IPS-NIHi7 (cell line): ENCODE data around the gene SPOCK1.

ENCODE experiments used
- DNase-seq: peaks from one replicate; pipeline ENCODE4 v3.0.0; 2012; ENCODE audit warnings: mixed read lengths; ENCODE audit errors: extremely low spot score

SPOCK1 gene

DNA sequence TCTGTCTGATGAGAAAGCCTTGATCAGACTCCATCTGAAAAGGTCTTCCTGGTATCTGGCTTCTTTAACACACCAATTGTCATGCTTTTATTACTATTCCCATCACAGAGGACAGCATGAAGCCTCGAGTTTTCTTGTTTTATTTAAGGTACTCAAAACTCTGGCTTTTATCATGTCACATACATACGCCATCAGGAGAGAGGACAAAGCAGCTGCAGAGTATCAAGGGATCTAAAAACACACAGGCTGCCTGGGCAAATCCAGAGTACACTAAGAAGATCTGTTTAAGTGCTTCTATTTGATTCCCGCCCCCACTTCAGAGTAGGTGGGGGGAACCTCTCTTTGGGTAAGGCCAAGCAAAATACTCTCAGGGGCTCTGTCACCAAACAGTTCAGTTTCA is 277.2 kb downstream of the SPOCK1 start:
- DNase-seq, result no peak

DNA sequence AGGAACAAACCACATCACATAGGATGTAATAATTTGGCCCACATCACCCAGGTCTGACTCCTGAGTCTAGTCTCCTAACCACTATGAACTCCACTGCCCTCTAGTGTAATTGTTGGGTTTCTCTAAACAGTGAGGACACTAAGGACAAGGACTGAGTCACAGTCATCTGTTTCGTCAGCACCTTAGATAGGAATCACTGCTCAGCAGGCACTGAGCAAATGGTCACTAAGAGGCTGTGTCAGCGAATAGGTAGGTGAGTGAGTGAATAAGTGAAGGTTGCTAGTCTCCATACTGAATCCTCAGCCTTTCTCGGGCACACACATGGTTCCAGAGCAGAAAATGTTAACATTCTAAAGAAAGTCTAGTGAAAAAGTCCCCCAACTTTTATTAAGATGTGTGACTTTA is 278.6 kb downstream of the SPOCK1 start:
- DNase-seq, result peak; percentile 79

DNA sequence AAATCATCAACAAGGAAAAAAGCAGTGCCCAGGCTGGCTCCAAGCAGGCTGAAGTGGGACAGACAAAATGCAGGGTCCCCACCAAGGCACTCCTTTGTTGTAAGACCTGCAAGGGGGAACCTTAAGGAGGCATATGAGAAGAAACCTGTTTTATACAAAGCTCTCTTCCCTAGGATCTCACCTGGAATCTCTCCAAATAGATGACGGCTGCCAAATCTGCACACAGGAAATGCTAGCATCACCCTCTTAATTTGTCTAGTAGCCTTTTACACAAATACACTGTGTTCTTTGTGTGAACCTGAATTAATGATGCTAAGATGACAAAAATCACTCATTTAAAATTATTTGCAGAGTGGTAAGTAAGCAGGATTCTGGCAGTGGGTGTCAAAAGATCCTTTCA is 280.2 kb downstream of the SPOCK1 start:
- DNase-seq, result no peak

DNA sequence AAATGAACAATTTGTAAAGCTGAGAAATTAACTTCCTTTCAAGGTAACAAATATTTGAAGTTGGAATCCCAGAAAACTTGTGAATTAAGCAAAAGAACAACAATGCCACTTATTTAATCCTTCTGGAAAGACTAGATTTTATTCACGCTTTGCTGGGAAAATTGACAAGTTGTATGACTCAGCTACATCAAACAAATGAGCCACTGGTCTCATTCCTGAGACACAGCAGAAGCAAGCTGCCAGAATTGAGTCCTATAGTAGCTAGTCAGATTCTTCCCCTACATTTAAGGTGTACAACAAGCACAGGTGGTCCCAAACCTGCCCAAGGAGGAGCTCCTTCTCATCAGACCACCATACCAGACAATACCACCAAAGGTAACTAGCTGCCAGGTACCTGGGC is 280.7 kb downstream of the SPOCK1 start:
- no peak for DNase-seq

DNA sequence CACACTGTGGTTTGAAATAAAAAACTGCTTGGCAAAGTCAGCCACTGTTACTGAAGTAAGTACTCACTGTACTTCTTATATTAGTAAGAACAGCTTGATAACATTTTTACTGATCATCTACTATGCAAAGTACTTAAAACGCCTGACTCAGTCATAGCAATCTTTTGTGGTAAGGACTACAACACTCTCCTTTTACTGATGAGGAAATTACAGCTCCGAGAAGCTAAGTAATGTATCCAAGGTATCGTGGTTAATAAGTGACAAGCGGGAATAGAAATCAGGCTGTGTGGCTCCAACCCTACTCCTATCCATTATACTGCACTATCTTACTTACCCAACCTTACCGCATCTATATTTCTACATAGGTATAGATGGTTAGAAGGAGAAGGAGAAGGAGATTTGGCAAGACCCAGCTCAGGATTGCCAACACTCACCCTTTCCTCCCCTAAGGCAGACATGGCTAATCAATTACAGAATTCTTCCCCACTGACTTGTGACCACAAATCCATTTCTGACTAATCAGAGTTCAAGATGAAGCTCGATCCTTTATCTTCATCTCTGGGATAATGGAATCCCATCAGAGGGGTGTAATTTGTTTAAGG is 281.4 kb downstream of the SPOCK1 start:
- DNase-seq, result no peak

DNA sequence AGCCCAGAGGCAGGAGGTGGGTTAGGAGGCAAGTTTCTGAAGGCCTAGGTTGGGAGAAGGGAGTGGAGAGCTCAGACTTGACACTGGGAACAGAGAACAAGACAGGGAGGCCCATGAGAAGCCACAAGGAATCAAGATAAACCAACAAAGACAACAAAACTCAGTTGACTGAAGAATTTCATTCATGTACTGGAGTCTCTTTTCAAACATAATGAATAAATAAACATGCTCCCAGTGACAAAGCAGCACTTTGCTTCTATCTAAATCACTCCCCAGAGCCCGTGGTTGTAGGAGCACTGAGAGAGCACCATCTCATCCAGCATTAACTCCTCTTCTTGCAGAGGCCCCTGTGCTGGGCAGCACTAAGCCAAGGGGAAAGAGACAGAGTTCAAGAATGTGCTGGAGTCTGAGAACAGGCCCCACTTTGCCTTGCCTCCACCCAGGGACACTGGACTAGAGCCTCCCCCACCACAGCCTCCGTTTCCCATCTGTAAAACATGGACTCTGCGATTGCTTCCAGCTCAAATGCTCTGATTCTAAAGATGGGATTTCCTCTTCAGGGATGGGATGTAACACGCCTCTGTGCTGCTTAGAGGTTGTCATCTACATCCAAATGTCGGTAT is 282.0 kb downstream of the SPOCK1 start:
- DNase-seq, result no peak

DNA sequence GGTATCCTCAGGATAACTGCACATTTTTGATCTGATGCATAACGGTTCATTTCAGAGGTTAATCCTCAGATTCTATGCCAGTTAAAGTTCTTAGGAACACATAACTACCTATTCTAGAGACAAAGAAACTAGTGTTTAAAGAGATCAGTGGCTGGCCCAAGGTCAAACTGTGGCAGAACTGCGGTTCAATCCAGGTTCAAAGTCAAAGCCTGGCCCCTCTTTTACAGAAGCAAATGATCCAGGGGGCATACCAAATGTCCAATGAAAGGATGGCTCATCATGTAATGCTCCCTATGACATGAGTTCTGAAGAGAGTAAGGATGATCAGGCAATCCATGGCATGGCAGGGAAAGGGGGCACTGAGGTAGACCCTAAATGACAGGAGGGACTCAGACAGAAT is 283.3 kb downstream of the SPOCK1 start:
- no peak for DNase-seq

DNA sequence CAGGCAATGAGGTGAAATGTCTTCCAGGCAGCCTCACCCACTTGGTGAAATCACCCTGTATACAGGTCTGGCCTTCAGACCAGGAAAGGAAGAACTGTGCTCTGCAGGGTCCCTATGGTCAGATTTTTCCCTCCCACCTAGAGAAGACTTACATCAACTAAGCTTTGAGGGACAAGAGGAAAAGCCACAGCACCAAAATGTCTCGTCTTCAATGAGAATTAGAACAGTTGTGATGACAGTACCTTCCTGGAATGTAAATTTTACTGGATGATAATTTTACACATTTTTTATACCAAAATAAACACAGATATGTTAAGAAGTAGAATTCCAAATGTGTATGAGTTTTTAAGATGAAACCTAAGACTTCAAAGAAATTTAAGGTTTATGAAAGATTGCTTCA is 283.9 kb downstream of the SPOCK1 start:
- DNase-seq, result no peak

DNA sequence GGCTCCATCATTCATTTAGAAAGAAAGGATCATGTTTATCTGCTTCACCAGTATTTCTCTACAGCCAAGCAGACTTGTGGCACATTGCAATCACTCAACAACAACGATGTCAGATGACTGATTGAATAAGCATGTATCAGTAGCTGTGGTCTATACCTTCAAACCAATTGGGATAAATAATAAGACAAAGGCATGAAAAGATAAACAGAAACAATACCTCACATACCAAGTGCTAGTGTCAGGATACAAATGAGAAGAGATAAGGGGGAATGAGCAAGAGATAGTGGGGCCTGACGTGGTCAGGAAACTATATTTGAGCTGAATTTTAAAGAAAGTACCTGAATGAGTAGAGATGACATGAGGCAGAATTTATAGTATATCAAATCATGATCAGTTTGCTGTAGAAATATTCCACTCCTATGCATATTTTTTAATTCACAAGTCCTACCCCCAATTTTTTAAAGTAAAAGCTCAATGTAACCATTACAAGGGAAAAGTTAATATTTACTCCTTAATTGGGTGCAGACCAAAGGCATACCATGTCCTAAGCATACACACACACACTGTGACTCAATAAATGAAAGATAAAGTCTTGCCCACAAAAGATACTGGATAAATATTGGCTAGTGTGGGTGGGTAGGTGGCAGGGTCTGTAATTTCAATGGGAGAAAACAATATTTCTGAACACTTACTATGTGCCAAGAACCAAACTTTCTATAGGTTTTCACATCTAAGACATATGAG is 284.5 kb downstream of the SPOCK1 start:
- no peak for DNase-seq

DNA sequence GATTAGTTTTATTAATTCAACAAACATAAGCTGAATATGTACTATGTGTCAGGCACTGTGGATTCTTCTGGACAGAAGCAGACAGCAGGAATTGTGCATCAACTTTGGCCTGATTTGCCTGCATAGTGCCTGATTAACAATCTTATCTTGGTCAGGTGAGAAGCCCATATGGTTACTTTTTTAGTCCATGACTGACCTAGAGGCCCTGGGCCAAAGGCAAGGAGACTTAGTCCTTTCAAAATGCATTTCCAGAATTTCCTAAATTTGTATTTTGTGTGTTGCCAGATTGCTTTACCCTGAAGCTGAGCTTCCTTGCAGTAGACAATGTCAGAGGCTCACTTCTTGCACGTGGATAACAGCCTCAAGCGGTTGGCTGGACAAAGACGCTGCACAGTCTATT is 286.7 kb downstream of the SPOCK1 start:
- no peak for DNase-seq

DNA sequence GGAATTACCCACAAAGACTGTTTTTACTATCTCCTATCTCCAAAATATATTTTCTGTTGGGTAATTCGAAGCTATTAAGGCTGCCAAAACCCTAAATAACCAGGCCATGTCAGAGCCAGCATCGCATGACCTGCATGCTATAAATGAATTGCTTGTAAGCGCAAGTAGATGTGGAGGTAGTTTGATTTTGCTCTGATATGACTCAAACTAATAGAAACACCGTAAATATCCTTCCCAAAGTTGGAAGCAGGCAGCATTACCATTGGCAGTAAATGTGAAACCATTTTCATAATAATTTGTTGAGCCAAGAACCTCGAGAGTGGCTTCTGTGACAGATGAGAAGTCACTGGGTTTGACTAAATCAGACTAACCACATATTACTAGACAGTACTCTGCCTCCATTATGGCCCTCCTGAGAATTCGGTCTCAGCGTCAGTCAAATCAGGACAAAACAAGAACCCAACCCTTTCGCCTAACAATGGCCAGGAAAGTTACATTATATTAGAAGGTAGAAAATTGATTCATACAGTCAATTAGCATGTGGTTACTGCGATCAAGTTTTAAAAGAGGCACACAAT is 289.8 kb downstream of the SPOCK1 start:
- DNase-seq, result no peak

DNA sequence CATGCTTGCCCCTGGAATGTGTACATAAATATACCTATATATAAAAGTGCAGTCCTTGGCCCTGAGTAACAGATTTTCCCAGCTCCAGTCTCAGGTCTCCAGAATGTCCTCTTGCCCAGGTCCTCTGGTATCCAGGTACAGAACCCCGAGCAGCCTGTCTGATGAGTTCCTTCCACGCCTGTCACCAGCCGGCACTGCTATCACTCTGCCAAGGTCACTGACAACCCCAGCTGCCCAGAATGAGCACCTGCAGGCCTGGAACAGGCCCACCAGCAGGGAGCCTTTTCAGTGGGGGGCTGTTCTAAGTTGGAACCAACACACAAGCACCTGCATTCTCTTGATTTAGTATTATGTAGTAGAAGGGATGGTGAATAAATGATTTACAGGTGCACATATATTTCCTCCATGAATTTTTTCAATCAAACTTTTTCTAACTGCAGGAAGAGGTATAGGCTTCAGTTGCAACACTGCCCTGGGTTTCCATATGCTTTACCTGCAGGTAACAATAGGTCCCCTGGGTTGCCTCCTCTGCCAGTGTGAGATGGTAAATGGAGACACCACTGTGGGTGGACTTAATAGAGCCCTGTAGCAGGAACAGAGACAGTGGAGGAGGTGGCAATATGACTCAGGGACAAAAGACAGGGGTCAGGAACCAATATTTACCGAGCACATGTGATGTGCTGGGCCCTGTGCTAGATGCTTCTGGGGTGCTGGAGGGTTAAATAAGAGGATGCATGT is 291.9 kb downstream of the SPOCK1 start:
- no peak for DNase-seq

DNA sequence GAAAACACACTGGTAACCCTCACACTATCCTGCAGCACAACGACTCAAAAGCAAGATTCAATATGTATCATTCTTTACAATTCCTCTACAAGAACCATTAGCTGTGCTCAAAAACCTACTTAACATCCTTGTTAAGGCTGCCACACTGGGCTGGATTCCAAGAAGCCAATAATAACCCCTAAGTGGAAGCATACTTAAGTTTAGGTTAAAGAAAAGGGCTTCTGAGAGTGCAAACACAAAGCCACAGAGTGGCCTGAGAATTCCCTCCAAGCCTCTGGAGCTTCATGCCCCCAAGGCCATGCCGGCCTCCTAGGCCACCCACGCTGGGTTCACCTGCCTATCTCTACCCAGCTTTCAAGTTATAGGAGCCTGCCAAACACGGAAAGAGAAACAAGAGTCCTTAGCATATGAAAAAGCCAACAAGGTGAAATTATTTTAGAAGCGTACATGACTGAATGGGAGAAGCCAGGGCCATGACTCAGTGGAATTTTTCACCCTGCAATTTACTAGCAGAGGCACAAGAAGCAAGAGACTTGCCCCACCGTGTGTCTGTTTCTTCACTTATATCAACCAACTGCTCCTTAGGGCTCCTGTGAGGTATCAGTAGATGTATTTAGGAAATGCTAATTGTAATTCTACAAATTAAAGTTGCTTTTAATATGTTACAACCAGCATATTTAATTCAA is 293.0 kb downstream of the SPOCK1 start:
- no peak for DNase-seq

DNA sequence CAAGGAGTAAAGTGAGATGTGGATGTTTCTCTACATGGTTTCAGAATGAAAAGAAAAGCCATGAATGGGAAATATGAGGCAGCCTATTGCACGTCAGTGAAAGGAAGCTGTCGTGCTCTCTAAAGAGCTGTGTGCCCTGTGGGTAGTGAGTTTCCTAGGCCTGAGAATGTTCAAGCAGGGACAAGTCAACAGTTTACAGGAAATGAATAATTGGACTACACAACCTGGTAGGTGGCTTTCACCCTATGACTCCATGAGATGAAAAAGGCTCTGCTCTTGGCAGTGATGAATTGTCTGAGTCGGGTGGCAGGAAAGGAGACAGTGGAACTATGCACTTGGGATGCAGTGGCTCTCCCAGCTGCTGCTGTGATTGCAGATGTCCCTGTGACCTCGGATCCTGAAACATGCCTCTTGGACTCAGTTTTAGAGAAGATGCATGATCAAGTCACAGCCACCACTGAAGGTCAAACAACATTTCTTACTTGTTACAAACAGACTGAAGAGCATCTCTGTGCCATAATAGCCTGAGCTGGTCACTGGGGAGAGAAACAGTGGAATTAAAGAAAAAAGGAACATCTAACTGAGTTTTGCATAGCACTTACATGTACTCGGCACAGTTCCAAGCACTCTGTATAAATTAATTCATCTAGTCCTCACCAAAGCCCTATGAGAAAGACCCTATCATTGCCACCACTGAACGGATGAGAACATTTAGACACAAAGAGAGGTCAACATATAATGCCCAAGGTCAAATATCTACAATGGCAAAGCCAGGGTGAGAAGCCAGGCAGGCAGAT is 293.7 kb downstream of the SPOCK1 start:
- no peak for DNase-seq

DNA sequence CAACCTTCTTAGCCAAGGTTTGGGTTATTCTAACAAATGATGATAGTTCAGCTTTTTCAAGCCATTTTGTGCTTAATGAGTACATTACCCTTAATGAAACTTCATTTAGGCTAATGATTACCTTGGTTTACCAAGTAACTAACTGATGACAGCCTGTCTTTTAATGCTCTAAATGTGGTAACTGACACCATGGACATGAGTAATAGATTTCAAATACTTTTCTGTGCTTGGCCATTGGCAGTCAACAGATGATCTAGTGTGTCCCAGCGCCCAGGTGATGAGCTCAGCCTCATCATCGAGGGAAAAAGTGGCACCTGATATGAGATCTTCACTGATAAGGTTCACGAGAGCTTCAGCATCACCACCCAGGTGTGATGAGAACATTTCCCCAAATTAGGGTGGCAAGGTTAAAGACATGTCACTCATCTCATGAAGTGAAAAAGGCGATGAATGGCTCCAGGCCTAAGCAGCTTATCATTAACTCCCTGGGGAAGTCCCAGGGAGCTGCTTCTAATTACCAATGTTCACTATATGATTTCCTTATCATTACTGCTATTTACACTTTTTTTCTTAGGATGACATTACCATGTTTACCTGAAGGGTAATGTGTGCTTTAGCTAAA is 296.0 kb downstream of the SPOCK1 start:
- DNase-seq, result no peak

DNA sequence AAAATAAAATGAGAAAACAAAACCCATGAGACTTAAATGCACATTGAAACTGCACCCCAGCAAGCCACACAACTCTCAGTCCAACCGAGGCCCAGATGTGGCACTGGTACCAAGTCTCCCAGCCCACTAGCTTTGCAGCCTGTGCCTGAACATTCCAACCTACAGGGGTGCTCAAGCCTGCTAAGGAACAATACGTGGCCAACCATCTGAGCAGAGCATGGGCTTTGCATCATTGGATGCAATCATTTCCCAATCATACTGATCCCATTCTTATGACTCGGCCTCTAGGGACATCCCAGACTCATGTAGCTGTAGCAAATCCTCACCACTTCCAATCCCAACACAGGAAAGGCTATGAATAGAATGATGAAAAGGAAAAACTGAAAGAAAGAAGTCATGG is 297.2 kb downstream of the SPOCK1 start:
- DNase-seq, result no peak

DNA sequence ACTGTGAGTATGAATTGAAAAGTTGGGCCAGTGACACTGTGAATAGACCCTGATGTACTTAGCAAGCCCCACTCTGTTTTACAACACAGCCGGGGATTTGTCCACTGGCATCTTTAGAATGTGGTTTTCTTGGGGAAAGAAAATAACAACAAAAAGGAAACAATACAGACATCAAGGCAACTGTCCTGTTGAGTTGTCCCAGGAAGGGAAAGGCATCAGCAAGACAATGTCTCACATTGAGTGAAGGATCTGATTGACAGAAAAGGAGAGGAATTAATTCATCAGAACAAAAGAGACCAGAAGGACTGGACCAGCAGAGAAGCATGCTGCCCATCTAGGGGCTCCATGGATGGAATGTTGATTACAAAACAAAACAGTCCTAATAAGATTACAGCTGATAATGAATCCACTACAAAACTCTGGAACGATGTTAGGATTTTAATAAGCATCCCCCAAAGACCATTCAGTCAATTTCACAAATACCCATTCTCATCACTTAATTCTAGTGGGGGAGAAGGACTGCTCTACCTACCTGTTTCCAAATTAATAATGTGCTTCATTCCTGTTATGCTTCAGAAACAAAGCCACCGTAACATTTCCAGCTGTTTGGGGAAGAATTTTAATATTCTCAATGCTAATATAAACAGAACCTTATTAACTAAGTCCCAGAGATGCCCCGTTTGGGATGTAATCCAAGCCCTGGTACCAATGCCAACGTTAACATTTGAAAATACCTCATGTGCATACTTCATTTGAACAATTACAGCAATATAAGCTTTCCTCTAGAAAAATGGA is 298.0 kb downstream of the SPOCK1 start:
- peak; percentile 43 for DNase-seq

DNA sequence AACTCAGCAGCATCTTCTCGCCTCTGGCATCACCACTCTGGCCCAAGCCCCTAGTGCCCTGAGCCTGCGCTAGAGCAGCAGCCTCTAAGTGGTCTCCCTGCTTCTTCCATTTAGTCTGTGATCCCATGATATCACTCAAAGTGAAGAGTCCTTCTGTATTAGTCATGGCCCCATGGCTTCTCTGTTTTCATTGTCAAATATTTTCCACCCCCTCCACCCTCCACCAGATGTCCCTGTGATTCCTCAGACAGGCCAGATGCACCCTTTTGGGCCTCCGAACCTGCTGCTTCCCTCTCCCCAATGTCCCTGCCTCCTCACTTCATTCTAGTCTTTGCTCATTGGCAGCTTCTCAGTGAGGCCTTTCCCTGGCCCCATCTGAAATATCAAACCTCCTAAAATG is 299.2 kb downstream of the SPOCK1 start:
- DNase-seq, result peak; percentile 41

DNA sequence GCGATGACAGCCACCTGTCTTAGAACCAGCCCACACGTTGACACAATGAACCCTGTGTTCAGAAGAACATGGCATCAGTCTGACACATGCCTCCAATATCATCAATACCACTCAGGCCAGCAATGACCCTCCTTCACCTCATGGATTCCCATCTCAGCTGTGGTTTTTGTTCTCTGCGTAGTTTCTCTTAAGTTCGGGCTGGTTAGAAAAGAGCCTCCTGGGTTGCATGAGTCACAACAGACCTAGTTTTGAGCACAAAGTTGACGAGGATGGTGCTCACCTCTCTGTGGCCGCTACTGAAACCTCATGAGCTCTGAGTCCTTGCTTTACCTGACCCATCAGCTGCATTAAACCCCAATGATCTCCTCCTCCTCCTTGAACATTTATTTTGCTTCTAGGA is 299.9 kb downstream of the SPOCK1 start:
- no peak for DNase-seq

DNA sequence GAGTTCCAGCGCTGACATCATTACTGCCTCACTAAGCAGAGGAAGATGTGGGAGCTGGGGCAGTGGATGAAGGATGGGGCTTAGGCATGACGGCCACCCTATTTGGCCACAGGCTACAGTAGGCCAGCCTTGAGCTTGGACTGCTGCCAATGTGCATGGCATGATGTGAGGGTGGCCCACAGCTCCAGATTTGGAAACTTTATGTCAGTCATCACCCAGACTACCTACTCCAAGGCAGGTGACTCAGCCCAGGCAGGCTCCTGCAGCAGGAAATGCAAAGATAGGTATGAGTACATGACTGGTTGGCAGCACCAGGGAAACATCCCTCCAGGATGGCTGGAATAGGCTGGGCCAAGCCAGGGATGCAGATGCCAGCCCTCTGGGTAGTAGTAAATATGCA is 303.6 kb downstream of the SPOCK1 start:
- DNase-seq, result no peak
